ENCODE results near the gene FUT8.
"Not testable (repeated sequence)": the region's sequence is repeated elsewhere in the genome, so short reads cannot be mapped to it uniquely, and the experiment has no call there.

The FUT8 gene

DNA sequence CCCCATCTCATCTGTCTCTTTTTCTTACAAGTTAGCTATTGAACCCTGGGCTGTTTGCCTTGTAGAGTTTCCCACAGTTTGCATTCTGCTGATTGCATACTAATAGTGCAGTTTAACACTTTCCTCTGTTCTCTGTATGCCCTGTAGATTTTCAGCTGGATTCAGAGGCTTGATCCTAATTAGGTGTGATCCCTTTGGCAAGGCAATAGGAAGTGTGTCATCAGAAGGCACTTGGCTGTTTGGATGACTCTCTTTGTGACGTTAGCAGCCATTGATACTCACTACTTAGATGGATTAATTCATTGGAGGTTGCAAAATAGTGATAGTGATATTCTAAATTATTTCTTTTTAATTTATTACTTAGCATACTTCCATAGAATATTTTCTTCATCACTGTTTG, 33.6 kb downstream of the FUT8 start:
- DNase-seq (ENCODE audit: extremely low read depth, low read depth): no peak
- TF ChIP-seq, protein P1, sequence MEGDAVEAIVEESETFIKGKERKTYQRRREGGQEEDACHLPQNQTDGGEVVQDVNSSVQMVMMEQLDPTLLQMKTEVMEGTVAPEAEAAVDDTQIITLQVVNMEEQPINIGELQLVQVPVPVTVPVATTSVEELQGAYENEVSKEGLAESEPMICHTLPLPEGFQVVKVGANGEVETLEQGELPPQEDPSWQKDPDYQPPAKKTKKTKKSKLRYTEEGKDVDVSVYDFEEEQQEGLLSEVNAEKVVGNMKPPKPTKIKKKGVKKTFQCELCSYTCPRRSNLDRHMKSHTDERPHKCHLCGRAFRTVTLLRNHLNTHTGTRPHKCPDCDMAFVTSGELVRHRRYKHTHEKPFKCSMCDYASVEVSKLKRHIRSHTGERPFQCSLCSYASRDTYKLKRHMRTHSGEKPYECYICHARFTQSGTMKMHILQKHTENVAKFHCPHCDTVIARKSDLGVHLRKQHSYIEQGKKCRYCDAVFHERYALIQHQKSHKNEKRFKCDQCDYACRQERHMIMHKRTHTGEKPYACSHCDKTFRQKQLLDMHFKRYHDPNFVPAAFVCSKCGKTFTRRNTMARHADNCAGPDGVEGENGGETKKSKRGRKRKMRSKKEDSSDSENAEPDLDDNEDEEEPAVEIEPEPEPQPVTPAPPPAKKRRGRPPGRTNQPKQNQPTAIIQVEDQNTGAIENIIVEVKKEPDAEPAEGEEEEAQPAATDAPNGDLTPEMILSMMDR (IDR thresholded peaks at IDR 0.05; ENCODE audit: low read depth, low read length): no peak

DNA sequence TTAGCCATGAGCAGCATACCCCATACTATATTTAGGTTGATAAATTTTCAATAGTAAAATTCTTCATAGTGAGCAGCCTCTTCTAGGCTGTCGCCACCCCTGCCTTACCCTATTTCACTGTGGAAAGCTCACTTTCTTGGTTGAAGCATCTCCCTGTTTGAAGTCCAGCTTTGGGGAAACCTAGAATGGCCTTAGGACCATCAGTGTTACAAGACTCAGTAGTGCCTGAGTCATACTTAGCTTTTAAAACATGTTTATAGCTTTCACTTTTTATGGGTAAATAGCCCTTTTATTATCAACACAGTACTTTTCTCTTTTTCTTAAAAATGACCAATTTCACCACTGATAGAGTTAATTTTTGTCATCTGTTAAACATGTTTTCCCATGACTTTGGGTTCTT, 37.1 kb downstream of the FUT8 start:
- TF ChIP-seq, protein P1 (IDR thresholded peaks at IDR 0.05; ENCODE audit: low read depth, low read length): no peak

DNA sequence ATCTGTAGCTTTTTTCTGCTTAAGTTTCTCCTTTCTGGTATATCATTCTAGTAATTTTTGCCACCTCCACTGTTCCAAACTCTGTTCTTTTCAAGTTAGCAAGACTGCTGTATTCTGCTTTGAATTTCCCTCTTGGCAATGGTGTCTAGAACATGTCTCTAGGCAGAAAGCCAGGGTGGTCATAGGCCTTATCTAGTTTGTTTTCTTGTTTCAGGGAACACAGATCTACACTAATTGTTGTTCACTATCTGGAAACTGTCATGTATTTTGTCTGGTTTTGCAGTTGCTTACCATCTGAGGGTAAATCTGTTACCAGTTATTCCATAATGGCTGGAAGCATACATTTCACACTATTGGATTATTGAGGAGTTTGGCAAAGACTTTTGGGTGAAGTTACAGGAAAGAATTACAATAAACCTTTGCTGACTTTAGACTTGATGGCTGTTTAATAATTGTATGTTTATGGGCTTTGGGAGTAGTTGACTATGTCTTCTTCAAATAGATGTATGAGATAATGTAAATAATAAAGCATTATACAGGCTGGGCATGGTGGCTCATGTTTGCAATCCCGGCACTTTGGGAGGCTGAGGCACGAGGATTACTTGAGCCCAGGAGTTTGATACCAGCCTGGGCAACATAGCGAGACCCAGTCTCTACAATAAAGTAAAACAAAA, 41.4 kb downstream of the FUT8 start:
- TF ChIP-seq, protein P1 (IDR thresholded peaks at IDR 0.05; ENCODE audit: low read depth, low read length): no peak

More for the DNA sequence above, 37.1 kb downstream of the FUT8 start:
- no peak for DNase-seq (ENCODE audit: extremely low read depth, low read depth)

GRCh38 chr14:65456247-65456646, 43.7 kb downstream of the FUT8 start:
- DNase-seq (ENCODE audit: extremely low read depth, low read depth): no peak
- TF ChIP-seq, protein P1 (IDR thresholded peaks at IDR 0.05; ENCODE audit: low read depth, low read length): no peak

More for the DNA sequence above, 41.4 kb downstream of the FUT8 start:
- DNase-seq (ENCODE audit: extremely low read depth, low read depth): no peak

DNA sequence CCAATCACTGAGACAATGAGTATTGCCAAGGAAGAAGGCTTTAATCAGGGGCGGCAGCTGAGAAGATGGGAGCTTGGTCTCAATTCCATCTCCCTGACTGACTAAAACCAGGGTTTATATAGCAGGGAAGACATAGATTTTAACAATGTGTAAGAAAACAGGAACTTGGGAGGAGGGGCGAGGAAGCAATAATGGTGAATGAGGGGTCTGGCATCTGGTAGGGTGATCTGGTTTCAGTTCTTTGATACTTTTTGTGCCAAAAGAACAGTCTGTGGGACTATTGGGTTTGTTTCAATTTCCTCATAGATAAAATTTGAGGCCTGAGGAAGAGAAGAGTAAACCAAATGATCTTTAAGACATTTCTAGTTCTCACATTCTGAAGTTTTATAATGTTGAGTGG, 49.2 kb downstream of the FUT8 start:
- no peak for DNase-seq (ENCODE audit: extremely low read depth, low read depth)
- TF ChIP-seq, protein P1 (IDR thresholded peaks at IDR 0.05; ENCODE audit: low read depth, low read length): no peak

DNA sequence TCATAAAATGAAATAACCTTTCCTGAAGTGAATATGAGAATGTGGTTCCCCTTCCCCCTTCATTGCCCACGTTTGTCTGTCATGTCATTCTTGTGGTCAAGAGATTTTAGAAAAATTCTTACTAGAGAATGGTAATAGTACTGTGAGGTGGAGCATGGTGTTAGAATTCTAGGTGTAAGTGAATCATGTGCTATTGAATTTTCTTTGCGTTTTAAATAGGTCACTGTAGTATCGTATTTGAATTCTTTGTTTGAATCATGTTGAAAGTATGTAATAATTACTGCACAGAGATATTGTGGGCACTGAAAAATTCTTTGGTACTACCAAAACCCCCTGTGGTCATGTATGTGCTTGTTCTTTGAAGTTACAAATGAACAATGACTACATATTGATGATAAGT, 49.9 kb downstream of the FUT8 start:
- TF ChIP-seq, protein P1 (IDR thresholded peaks at IDR 0.05; ENCODE audit: low read depth, low read length): no peak
- DNase-seq (ENCODE audit: extremely low read depth, low read depth): no peak

DNA sequence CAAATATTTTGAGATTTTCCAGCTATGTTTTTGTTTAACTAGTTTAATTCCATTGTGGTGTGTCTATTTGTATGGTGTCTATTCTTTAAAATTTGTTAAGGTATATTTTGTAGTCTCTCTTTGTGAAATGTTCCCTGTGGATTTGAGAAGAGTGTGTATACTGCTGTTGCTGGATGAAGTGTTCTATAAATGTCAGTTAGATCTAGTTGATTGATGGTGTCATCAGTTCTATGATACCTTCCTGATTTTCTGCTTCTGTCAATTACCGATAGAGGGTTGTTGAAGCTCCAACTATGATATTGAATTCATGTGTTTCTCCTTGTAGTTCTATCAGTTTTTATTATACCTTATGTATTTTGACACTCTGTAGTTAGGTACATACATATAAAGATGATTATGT, 53.1 kb downstream of the FUT8 start:
- TF ChIP-seq, protein P1 (IDR thresholded peaks at IDR 0.05; ENCODE audit: low read depth, low read length): no peak
- no peak for DNase-seq (ENCODE audit: extremely low read depth, low read depth)

GRCh38 chr14:65467926-65468325, 55.4 kb downstream of the FUT8 start:
- DNase-seq (ENCODE audit: extremely low read depth, low read depth): not testable (repeated sequence)
